ENCODE data around the gene ANKRA2.

Gene ANKRA2

DNA sequence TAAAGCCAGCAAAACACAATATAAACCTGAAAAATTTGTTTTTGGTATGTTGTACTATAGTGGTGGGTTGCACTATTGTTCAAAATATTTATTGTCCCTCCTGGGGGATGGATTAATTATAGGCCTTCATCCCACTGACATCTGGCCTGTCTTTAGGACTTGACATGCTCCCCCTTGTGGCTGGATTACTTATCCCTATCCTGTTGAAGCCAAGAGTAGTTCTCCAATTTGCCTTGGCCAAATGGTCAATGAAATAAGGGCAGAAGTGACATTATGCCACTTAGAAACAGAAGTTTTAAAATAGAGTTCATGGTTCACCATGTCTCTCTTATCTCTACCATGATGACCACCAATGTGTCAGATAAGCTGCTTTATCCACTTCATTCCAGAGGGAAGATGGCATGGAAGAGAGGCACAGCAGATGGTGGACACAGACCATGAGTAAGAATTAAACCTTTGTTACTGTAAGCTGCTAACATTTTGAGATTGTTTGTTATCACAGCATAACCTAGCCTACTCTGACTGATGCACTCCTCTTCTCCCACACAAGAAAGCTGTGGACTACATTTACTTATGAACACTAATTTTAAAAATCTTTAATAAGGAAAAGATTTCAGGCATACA is 31.4 kb upstream of the ANKRA2 start:
- Histone ChIP-seq H3K36me3 (ENCODE audit: insufficient read depth, low read length) (no peaks in the 10 kb centered on the region), H3K4me3 (no peak overlapping the region), H3K9ac (ENCODE audit: insufficient read length) (no peak overlapping the region), H3K9me3 (ENCODE audit: low read depth, low read length) (no peaks in the 10 kb centered on the region), H3K27ac (no peak overlapping the region)
- DNase-seq (ENCODE audit: low read depth, low spot score), result no peak
- TF ChIP-seq POLR2AphosphoS5 (IDR thresholded peaks at IDR 0.05; ENCODE audit: borderline replicate concordance, low read depth, low read length), result no peak
- TF ChIP-seq EZH2 (IDR thresholded peaks at IDR 0.05), result no peak
- TF ChIP-seq FOXP2 (optimal IDR thresholded peaks at IDR 0.05; ENCODE audit: control extremely low read depth, extremely low read length, insufficient read depth), result no peak

- H3K27ac ChIP-seq, result no peak overlapping the region
- no peak overlapping the region for H3K9ac ChIP-seq (ENCODE audit: insufficient read length)
Measured at GRCh38 chr5:73592551-73592950, 27.1 kb upstream of the ANKRA2 start.

GRCh38 chr5:73591698-73592501 is 26.5 kb upstream of the ANKRA2 start:
- Histone ChIP-seq H3K9me3 (ENCODE audit: low read depth, low read length) (no peaks in the 10 kb centered on the region), H3K4me3 (no peak overlapping the region), H3K27ac (no peak overlapping the region), H3K9ac (ENCODE audit: insufficient read length) (no peak overlapping the region), H3K36me3 (ENCODE audit: insufficient read depth, low read length) (no peaks in the 10 kb centered on the region)
- DNase-seq (ENCODE audit: low read depth, low spot score), result no peak
- no peak for TF ChIP-seq EZH2 (IDR thresholded peaks at IDR 0.05)
- TF ChIP-seq POLR2AphosphoS5 (IDR thresholded peaks at IDR 0.05; ENCODE audit: borderline replicate concordance, low read depth, low read length), result no peak
- no peak for TF ChIP-seq FOXP2 (optimal IDR thresholded peaks at IDR 0.05; ENCODE audit: control extremely low read depth, extremely low read length, insufficient read depth)

More at GRCh38 chr5:73592551-73592950, 27.1 kb upstream of the ANKRA2 start:
- TF ChIP-seq POLR2AphosphoS5 (IDR thresholded peaks at IDR 0.05; ENCODE audit: borderline replicate concordance, low read depth, low read length) (no peak), EZH2 (IDR thresholded peaks at IDR 0.05) (no peak), FOXP2 (optimal IDR thresholded peaks at IDR 0.05; ENCODE audit: control extremely low read depth, extremely low read length, insufficient read depth) (no peak)
- Histone ChIP-seq H3K36me3 (ENCODE audit: insufficient read depth, low read length) (no peaks in the 10 kb centered on the region), H3K9me3 (ENCODE audit: low read depth, low read length) (no peaks in the 10 kb centered on the region), H3K4me3 (no peak overlapping the region)
- no peak for DNase-seq (ENCODE audit: low read depth, low spot score)

DNA sequence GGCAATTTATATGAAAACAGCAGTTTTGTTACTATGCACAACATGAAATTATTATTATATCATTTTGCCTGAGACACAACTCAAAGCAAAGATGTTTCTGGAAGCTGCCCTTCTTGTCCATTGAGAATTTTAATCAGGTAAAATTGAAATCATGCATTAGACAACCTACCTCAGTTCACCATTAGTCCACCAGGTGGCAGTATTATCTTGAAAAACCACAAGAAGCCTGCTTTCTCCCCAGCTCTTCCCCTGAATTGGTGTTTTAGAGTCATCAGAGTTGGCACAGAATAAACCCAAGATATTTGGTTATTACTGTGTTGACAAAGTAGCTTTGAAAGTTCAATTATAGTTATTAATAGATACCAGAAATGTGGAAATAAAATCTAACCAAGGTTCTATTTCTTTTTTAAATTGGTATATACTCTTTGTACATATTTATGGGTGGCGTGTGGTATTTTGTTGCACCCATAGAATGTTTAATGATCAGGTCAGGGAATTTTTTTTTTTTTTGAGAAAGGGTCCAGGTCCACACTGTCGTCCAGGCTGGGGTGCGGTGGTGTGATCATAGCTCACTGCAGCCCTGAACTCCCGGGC is 25.8 kb upstream of the ANKRA2 start:
- Histone ChIP-seq H3K27ac (no peak overlapping the region), H3K4me3 (no peak overlapping the region), H3K9ac (ENCODE audit: insufficient read length) (no peak overlapping the region), H3K36me3 (ENCODE audit: insufficient read depth, low read length) (no peaks in the 10 kb centered on the region), H3K9me3 (ENCODE audit: low read depth, low read length) (no peaks in the 10 kb centered on the region)
- TF ChIP-seq EZH2 (IDR thresholded peaks at IDR 0.05), result no peak
- no peak for TF ChIP-seq FOXP2 (optimal IDR thresholded peaks at IDR 0.05; ENCODE audit: control extremely low read depth, extremely low read length, insufficient read depth)
- TF ChIP-seq POLR2AphosphoS5 (IDR thresholded peaks at IDR 0.05; ENCODE audit: borderline replicate concordance, low read depth, low read length), result no peak
- DNase-seq (ENCODE audit: low read depth, low spot score), result peak; percentile 66

- DNase-seq (ENCODE audit: low read depth, low spot score), result no peak
- Histone ChIP-seq H3K36me3 (ENCODE audit: insufficient read depth, low read length) (no peaks in the 10 kb centered on the region), H3K9ac (ENCODE audit: insufficient read length) (no peak overlapping the region), H3K27ac (no peak overlapping the region), H3K9me3 (ENCODE audit: low read depth, low read length) (no peaks in the 10 kb centered on the region), H3K4me3 (no peak overlapping the region)
- TF ChIP-seq POLR2AphosphoS5 (IDR thresholded peaks at IDR 0.05; ENCODE audit: borderline replicate concordance, low read depth, low read length), result no peak
- TF ChIP-seq EZH2 (IDR thresholded peaks at IDR 0.05), result no peak
- TF ChIP-seq FOXP2 (optimal IDR thresholded peaks at IDR 0.05; ENCODE audit: control extremely low read depth, extremely low read length, insufficient read depth), result no peak
Measured at GRCh38 chr5:73587923-73588322, 22.5 kb upstream of the ANKRA2 start.

DNA sequence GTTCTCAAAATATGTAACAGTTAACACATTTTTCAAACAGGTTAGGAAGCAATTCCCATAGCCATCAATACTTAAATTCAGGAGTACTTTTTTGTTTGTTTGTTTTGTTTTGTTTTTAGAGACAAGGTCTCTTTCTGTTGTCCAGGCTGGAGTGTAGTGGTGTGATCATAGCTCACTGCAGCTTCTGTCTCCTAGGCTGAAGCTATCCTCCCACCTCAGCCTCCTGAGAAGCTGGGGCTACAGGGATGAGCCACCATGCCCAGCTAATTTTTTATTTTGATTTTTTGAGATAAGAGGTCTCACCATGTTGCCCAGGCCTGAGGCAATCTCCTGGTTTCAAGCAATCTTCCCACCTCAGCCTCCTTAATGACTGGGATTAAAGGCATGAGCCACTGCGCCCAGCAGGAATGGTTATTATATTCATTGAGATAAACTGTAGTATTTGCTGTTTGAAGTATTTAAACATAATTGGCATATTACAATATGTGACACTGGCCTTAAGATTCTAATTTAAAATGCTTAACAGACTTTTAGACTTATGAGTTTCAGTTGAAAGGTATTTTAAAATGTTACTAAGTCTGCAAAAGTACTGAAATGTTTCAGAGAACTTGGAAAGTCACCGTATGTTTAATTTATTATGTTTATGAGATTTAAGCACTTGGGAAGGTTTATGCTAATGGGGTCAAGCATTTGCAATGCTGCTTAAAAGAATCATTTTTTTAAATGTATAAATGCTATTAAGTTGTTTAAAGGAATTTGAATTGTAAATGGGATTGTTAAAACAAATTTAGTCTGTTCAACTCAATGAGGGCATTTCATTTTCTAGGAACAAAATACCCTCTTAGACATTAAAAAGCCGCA is 17.1 kb upstream of the ANKRA2 start:
- Histone ChIP-seq H3K9me3 (ENCODE audit: low read depth, low read length) (no peaks in the 10 kb centered on the region), H3K4me3 (no peak overlapping the region), H3K9ac (ENCODE audit: insufficient read length) (no peak overlapping the region), H3K36me3 (ENCODE audit: insufficient read depth, low read length) (peaks cover 35% of the 10 kb centered on the region), H3K27ac (no peak overlapping the region)
- no peak for DNase-seq (ENCODE audit: low read depth, low spot score)
- TF ChIP-seq EZH2 (IDR thresholded peaks at IDR 0.05) (no peak), FOXP2 (optimal IDR thresholded peaks at IDR 0.05; ENCODE audit: control extremely low read depth, extremely low read length, insufficient read depth) (no peak), POLR2AphosphoS5 (IDR thresholded peaks at IDR 0.05; ENCODE audit: borderline replicate concordance, low read depth, low read length) (no peak)

DNA sequence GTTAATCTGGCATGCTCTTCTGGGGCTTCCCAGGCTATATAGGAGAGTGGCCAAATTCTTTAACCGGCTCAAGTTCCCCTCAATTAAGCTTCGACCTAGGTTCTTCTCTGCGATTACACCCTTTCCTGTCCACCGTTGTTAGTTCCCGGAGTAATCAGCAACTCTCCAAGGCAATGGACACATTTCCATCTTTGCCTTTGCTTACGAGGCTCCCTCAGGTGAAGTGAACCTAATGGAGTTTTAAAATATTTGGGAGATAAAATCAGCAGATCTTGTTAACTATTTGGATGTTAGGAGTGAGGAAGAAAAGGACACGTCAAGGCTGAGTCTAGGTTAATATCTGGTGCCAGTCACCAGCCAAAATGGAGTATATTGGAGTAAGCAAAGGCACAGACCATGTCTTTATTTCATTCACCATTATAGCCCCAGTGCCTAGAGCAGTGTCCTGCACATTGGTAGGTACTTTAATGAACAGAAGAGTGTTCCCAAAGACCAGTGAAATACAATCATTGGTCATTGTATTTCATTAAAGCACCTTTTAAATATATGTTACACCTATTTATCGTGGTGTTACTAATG is 619 bp upstream of the ANKRA2 start:
- Histone ChIP-seq H3K9ac (ENCODE audit: insufficient read length) (peak overlapping the region; percentile 91), H3K4me3 (peak overlapping the region; percentile 91), H3K36me3 (ENCODE audit: insufficient read depth, low read length) (peaks cover 20% of the 10 kb centered on the region), H3K27ac (no peak overlapping the region), H3K9me3 (ENCODE audit: low read depth, low read length) (no peaks in the 10 kb centered on the region)
- TF ChIP-seq EZH2 (IDR thresholded peaks at IDR 0.05), result no peak
- no peak for TF ChIP-seq POLR2AphosphoS5 (IDR thresholded peaks at IDR 0.05; ENCODE audit: borderline replicate concordance, low read depth, low read length)
- no peak for TF ChIP-seq FOXP2 (optimal IDR thresholded peaks at IDR 0.05; ENCODE audit: control extremely low read depth, extremely low read length, insufficient read depth)
- DNase-seq (ENCODE audit: low read depth, low spot score), result no peak
